HL-60 (cell line): ENCODE data around the gene RAB36.

Experiments
- DNase-seq, 2 experiments: peaks; one replicate each; pipeline ENCODE4 v3.0.0-alpha.2; 2010 to 2020; ENCODE audit warnings: low read depth in 1 of 2, low spot score in 1 of 2
- H3K27ac ChIP-seq: fragments of 250-450 bp; sonication (Bioruptor Pico); replicated peaks from 2 replicates; pipeline ENCODE4 v1.5.1; 2020; ENCODE audit warnings: mild to moderate bottlenecking, moderate library complexity
- H3K27me3 ChIP-seq: fragments of 250-450 bp; sonication (Bioruptor Pico); 2 replicates; pipeline ENCODE4 v1.5.1; 2021; ENCODE audit warnings: mild to moderate bottlenecking, moderate library complexity; ENCODE audit not compliant: insufficient read depth, poor library complexity, severe bottlenecking
- H3K4me3 ChIP-seq: replicated peaks from 2 replicates; pipeline ENCODE4 v1.5.1; 2011; ENCODE audit warnings: mild to moderate bottlenecking, control low read depth, low read length; ENCODE audit not compliant: insufficient read depth
- CTCF ChIP-seq: IDR thresholded peaks from one replicate; pipeline ENCODE4 v1.5.1; 2011; ENCODE audit warnings: low read length, control low read depth, inconsistent platforms; ENCODE audit not compliant: insufficient read depth
- GABPA ChIP-seq: IDR thresholded peaks from 2 replicates; pipeline ENCODE4 v1.6.1; 2012; ENCODE audit warnings: low read depth
- POLR2AphosphoS5 ChIP-seq: IDR thresholded peaks from 2 replicates; pipeline ENCODE4 v1.6.1; 2012; ENCODE audit warnings: low read depth
- REST ChIP-seq: IDR thresholded peaks from 2 replicates; pipeline ENCODE4 v1.6.1; 2012; ENCODE audit warnings: low read depth; ENCODE audit not compliant: insufficient replicate concordance
- SPI1 ChIP-seq: IDR thresholded peaks from 2 replicates; pipeline ENCODE4 v1.6.1; 2012; ENCODE audit warnings: low read depth, mild to moderate bottlenecking, borderline replicate concordance

Gene RAB36

GRCh38 chr22:23158516-23159290, 13.4 kb downstream of the RAB36 start:
- no peak overlapping the region for H3K27ac ChIP-seq
- DNase-seq: no peak
- H3K27me3 ChIP-seq: no peaks in the 10 kb centered on the region
- H3K4me3 ChIP-seq: no peak overlapping the region
- no peak for TF ChIP-seq SPI1

- Histone ChIP-seq H3K27ac (no peak overlapping the region), H3K27me3 (no peaks in the 10 kb centered on the region), H3K4me3 (no peak overlapping the region)
- no peak for DNase-seq
- TF ChIP-seq REST (no peak), GABPA (no peak), SPI1 (no peak), CTCF (no peak)
These were observed 14.0 kb downstream of the RAB36 start for GRCh38 chr22:23159291-23159630.

GRCh38 chr22:23161029-23161428, 15.8 kb downstream of the RAB36 start:
- DNase-seq: no peak

More at GRCh38 chr22:23161029-23161428, 15.8 kb downstream of the RAB36 start:
- Histone ChIP-seq H3K27me3 (no peaks in the 10 kb centered on the region), H3K4me3 (no peak overlapping the region), H3K27ac (no peak overlapping the region)
- no peak for TF ChIP-seq GABPA
- no peak for TF ChIP-seq CTCF
- no peak for TF ChIP-seq POLR2AphosphoS5
- TF ChIP-seq REST: no peak
- no peak for TF ChIP-seq SPI1
